Testis (tissue), 2 donors: Measurements from ENCODE around the gene CARHSP1.

ENCODE experiments used
- POLR2A ChIP-seq: fragments of 450-650 bp; IDR thresholded peaks from one replicate; pipeline ENCODE4 v1.6.1; 2017; ENCODE audit warnings: antibody characterized with exemption, mild to moderate bottlenecking, moderate library complexity
- TF ChIP-seq, protein P1 (sequence below), 3 experiments: fragments of 450-650 bp in 2 of 3; fragments of 200-600 bp in 1 of 3; sonication (generic) in 1 of 3; IDR thresholded peaks; one replicate each; pipeline ENCODE4 v1.5.1; 2016 to 2019; ENCODE audit warnings: antibody characterized with exemption in 3 of 3, mild to moderate bottlenecking in 2 of 3, moderate library complexity in 1 of 3

DNA sequence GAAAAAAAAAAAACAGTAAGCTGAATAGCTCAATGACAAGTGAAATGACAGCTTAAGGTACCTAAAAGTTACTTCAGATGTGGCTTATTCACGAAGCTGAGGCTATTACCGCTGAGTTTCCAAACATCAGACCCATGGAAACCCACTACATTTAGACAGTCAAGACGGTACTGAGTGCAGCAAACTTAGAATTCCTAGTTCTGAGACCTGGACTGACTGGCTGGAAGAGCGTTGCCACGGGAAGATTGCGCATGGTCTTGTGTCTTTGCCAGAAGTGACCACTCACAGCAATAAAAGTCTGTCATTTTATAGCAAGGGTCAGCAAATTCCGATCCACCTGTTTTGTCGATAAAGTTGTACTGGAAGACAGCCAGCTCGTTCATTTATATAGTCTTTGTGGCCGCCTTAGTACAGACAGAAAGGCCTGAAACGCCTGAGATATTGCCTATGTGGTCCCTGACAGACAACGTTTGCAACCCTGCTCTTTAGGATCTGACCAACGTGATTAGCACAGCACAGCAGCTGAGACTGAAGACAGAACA is 32.6 kb upstream of the CARHSP1 start:
- TF ChIP-seq, protein P1, sequence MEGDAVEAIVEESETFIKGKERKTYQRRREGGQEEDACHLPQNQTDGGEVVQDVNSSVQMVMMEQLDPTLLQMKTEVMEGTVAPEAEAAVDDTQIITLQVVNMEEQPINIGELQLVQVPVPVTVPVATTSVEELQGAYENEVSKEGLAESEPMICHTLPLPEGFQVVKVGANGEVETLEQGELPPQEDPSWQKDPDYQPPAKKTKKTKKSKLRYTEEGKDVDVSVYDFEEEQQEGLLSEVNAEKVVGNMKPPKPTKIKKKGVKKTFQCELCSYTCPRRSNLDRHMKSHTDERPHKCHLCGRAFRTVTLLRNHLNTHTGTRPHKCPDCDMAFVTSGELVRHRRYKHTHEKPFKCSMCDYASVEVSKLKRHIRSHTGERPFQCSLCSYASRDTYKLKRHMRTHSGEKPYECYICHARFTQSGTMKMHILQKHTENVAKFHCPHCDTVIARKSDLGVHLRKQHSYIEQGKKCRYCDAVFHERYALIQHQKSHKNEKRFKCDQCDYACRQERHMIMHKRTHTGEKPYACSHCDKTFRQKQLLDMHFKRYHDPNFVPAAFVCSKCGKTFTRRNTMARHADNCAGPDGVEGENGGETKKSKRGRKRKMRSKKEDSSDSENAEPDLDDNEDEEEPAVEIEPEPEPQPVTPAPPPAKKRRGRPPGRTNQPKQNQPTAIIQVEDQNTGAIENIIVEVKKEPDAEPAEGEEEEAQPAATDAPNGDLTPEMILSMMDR (IDR thresholded peaks at IDR 0.05), result no peak
- no peak for TF ChIP-seq POLR2A
